HG03045 (cell line): ENCODE results near the gene PCLO.
"Not testable (repeated sequence)": the region's sequence is repeated elsewhere in the genome, so short reads cannot be mapped to it uniquely, and the experiment has no call there.

Experiments
- ATAC-seq: cut with Tn5 transposase; IDR thresholded peaks from one replicate; pipeline ENCODE4 v1.9.1; 2021; ENCODE audit warnings: mild to moderate bottlenecking, moderate library complexity; ENCODE audit not compliant: unreplicated experiment

PCLO gene

DNA sequence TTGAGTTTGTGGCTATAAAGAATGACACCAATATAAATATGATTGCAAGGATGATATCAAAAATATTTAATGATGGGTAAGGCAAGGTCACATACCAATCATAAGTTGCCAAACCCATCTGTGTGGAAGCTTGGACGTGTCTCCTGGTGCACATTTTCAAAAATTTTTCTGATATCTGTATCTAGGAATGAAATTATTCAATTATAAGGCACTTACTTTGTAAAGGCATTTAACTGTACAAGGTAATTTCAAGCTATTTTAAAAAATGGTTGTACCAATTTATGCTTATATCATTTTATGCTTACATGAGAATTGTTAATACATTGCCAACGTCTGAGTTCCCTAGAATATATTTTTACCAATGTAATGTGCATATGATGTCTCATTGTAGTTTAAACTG is 412.7 kb downstream of the PCLO start:
- ATAC-seq, result no peak

DNA sequence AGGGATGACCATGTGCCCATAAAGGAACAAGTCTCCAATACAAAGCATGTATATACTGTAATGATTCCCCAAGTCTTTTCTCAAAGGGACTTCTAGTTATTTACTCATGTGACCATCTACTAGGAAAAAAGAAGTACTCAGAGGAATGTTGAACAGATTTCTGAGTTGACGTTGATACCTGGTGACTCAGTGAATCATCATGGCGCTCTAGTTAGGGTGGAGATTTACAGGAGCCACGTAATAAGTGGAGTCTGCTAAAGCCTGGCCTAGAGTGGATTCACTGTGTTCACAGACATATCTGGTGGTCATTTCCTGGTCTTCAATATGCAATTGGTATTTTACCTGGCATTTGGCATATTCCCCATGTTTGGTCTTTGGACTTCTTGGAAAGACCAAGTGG is 416.9 kb downstream of the PCLO start:
- no peak for ATAC-seq

DNA sequence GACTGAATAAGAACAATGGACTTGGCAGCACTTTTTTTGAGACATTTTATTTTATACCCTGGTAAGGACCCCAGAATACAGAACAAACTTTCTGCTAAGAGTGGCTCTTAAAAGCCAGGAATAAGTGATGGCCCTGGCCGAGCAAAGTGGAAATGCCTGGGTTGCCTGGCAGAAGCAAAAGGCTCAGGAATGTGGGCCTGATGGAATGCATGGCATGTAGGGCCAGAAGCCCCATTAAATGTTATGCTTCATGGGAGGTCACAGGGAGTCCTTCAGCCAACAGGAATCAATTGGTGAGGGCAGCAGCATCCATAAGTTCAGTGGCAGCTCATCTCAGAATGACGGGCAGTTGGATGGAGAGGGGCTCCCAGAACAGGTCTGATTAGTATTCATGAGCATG is 417.6 kb downstream of the PCLO start:
- ATAC-seq, result no peak

DNA sequence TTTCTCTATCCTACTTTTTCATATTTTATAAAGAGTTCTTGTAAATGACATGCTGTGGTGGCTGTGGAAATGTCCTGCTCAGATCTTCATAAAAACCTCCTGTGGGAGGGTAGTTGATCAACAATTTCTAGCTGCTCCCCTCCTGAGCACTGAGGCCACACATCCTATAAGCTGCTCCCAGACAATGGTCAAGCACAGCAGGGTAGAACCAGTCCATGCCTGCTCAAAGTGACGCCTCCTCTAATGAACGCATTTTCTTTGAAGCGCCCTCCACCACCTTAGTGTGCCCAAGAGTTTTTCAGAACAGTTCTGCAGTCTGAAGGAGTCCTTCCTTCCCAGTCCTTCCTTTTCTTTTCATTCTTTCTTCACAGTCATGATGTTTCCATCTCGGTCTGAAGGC is 420.5 kb downstream of the PCLO start:
- ATAC-seq, result no peak

DNA sequence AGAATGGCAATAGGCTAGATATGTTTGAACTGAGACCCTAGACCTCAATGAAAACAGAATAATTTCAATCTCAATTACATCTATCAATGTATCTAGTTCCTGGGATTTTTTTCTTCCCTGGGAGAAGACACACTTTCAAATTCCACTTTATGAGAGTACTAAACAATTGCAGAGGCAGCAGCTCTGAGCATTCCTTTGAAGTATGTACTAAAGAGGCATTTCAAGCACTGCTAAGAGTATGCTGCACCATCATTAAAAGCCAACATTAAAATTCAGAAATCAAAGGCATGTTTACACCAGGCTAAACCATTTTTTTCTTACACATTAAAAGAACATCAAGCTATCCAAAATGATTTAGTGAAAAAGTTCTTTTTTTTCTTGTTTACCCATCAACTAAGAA is 421.2 kb downstream of the PCLO start:
- no peak for ATAC-seq

DNA sequence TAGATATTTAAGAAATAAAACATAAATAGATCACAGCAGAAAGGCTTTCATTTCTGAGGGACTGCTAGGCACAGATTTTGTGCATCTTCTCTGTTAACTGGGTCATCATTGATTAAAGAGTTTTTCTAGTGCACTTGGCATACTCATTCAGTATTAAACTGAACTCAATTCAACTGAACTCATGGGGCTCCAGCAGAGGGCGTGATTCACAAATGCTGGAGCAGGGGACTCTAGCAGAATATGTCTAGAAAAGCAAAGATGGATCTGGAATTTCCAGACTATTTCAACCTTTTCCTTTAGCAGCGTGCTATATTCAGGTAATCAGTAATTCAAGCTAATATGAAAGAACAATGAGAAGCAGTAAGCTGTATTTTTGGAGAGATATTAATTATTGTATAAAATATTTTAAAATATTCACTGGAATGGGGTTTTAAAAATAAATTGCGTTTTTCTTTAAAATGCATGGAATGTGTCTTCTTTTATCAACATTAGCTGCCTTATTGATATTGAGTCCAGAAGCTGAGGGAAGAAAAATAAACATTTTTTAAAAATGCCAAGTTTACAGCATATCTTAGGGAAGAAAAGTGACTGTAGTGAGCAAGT is 422.3 kb downstream of the PCLO start:
- no peak for ATAC-seq

DNA sequence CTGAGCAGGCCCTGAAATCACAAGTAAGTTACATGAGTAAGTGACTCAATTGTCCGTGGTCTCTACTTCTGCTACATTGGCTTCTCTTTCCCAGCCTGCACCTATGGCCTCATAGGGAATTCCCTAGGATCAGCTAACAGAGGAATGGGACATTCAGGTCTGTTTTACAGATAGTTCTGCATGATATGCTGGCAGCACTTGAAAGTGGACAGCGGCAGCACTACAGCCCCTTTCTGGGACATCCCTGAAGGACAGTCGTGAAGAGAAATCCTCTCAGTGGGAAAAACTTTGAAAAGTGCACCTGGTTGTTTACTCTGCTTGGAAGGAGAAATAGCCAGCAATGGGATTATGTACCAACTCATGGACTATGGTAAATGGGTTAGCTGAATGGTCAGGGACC is 426.1 kb downstream of the PCLO start:
- ATAC-seq, result no peak

DNA sequence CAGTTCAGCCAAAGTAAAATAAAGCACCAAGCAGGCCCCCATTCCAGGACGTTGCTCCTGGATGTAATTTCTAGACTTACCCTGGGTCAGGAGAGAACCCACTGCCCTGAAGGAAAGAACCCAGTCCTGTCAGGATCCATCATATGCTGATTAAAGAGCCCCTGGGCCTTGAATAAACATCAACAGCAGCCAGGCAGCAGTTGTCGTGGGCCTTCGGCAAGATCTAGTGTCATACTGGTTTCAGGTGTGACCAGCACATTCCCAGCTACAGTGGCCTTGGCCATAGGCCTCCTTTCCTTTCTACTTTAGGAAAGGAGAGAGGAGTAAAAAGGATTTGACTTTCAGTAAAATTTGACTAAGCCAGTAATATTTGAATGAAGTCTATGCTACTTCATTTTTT is 430.0 kb downstream of the PCLO start:
- no peak for ATAC-seq

DNA sequence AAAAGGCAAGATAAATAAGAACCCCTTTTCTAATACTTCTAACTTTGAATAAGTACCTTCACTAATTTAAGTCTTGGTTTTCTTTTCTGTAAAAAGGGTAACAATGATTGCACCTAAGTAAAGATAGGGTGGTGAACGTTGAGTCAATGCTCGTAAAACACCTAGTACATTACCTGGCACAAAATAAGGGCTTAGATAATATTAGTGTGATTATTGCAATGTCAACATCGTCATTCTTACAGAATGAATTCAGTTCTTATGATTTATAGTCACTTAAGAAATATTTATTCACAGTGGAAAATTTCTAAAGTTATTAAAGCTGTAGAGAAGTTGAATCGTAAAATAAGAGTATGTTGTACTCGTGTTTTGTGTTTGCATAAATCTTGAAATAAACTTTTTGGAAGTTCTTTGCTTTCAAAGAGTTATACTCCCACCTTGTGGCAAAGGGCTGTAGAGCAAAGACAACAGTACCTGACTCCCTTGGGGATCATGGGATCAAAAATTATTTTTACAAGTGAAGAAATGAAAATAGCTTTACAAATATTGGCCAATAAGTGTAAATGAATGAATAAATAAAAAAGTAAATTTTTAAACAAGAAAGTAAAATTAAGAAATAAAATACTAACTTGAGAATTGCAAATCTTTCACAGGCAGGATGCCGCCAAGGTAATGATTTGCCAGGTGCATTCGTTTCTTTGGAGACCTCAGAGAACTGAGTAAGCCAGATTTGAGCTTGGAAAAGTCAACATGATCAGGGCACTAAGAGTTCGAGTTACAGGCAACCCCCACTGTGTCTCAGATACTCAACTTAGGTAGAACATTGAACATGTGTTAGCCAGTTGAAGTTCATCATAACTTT is 433.3 kb downstream of the PCLO start:
- ATAC-seq, result no peak

DNA sequence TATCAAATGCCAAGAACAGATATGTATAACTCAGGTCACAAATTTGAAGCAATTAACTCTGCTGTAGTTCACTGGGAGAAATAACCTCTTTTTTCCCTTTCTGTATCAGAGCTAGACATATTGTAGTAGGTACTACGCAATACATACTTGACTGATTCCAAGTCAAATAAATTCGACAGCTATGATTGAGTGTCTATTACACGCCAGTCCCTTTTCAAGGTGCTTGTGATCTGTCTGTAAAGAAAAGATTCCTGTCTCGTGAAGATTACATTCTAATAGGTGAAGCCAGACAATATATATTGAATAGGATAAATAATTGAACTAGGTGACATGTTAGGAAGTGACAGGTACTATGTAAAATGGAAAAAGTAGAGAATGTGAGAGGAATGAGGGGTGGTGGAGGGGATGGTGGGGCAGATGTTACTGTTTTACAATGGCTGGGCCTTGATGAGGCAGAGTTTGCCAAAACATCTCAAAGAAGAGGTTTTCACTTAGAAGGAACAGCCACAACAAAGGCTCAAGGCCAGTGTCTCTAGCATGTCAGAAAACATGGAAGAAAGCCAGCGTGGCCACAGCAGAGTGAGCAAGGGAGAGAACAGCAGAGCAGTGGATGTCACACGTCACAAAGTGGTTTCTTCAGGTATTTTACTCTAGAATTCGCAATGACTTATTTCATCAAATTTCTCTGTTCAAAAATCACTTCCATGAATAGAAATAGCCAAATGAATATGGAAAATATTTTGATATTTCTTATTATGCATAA is 436.5 kb downstream of the PCLO start:
- no peak for ATAC-seq

DNA sequence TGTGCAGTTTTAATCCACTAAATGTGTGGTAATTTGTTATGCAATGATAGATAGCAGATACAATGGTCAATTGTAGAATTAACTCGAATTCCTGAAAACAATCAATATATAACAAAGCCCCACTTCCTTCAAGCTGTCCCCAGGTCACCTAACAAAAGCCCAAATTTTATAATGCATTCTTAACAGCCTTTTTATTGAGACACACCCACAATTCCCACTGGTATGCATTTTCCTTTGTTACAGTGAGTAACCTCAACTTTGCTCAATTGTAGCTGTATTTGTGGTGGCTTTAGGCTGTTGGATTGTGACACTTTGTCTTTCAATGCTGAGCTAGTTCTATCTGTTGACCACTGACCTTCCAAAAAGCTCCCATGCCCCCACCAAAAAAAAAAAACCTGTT is 439.3 kb downstream of the PCLO start:
- no peak for ATAC-seq

DNA sequence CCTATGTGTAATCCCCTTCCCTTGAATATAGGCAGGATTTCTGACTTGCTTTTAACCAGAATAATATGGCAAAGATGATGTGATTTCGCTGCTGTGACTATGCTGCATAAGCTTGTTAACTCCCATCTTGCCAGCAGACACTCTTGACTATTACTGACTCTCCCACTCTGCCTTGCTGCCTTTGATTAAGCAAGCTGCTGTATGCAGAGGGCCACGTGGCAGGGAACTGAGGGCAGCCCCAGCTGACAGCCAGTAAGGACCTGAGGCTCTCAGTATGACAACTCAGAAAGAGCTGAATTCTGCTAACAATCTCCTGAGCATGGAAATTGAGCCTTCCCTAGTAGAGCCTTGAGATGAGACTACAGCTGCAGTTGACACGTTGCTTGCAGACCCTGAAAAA is 439.7 kb downstream of the PCLO start:
- ATAC-seq, result no peak

DNA sequence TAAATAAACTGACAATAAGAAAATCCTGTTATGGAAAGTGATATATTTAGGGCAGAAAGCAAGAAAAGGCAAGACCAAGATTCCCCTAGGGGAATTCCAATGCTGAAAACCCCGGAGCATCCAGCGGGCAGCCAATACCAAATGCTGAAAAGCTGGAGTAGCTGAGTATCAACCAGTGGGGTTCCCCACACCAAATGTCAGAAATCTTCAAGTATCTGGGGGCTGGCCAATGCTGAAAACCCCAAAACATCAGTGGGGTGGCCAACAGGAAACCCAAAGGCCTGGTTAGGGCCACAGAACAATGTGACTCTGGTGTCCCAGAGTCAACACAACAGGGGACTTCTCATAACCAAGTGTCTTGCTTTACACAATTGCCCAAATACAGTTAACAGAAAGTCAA is 447.3 kb downstream of the PCLO start:
- no peak for ATAC-seq

DNA sequence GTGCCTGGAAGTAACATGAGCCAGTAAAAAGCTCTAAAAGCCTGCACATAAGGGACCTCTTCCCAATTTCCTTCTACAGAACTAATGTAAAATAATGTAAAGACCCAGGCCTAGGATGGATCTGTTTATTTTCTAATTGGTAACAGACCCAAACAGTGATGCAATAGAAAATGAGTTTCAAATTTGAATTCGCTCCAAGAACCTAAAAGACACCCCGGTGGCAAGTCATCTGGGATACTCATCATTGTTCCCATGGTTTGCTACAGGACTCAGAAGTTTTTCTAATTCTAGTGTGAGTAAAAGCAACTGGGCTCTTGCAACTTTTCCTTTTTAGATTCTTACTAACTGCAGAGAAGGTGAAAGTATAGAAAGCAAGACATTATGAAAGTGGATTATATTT is 447.8 kb downstream of the PCLO start:
- no peak for ATAC-seq

DNA sequence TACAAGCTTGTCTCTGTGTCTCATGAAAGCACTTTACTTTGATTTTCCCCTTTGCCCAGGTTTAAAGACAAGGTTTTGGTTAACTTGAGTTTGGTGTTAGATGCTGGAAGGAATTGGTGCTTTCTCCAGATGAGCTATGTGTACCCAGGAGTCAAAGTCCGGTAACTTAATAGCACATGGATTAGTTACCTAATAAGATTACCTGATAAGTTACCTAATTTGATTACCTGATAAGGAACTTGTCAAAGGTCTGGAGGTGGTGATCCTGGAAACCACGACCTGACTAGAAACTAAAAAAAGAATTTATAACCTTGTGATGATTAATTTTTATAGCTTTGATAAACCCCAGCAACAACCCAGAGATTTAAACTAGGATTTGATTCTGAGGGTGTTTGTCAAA is 449.2 kb downstream of the PCLO start:
- ATAC-seq, result no peak

DNA sequence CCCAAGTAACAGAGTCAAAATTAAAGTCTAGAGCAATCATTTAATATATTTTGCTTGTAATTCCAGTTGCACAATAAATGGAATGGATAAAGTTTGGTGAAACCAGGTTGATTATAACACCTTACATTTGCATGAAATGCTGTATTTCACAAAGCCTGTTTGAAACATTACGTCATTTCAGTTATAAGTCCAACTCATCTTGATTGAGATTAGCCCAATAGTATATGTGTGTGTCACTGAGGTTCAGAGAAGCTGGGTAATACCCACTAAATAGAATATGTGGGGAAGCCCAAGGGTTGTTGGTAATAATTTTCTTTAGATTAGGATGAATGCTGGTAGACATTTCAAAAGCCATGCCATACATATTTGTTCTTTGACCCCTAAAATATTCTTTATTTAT is 456.3 kb downstream of the PCLO start:
- ATAC-seq, result not testable (repeated sequence)

DNA sequence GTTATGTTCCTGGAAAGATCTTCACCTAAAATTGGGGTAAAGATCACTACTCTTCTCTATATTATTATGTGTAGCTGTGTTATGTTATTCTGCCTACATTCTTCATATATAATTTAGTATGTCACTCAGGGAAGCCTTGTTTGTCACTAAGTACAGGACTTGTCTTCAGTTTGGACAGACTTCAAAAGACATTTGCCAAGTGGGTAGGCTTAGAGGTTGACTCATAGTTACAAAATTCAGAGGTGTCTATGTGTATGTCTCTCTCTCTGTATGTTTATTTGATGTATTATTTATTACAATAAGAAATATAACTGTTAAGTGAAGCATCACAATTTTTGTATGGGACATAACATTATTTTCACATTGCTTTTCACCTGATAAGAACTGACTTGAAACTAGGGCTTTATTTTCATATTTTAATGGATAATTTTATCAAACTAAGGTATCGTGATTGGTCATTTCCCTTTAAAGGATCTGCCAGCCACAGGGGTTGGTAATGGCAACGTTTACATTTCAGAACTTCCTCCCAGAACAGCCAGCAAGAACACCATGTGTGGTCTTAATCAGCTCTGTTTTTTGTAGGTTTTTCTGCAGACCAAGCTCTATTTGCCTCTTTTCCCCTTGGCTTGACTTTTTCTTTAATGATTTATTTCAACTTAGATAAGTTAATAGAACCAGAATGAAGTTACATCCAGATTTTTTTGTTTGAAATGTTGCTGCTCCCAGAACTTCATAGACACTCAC is 457.0 kb downstream of the PCLO start:
- ATAC-seq, result no peak

DNA sequence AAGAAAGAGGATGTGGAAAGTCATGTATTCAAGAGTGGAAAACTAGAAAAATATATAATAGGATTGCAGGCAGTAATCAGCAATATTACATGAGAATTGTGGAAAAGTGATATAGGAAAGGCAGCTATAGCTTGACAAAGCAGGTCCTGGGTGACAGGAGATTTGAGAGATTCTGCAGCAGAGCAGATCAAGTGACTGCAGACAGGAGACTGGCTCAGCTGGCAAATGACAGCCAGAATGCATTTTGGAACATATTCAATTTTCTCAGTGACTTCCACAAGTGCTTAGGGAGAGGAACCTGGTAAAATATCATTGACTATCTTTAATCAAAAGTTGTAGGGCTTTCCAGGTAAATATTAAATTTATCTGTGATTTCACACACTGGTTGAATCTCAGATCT is 458.6 kb downstream of the PCLO start:
- ATAC-seq, result no peak
